SK-N-SH (cell line): ENCODE results near the gene TRIM44. TPM values are rescaled to one million over a fixed set of nuclear protein-coding genes. Genes with fewer than 3 reads are reported as not detected.

Source experiments
- CTCF ChIA-PET: fragments of 300-600, 350-600 bp; formaldehyde crosslinking; extraction: SDS; loops from one replicate; lab custom pipeline; 2021; lab: Yijun Ruan, JAX
- POLR2A ChIA-PET: fragments of 350-600 bp; sonication (Branson Sonifier 250); formaldehyde crosslinking; extraction: SDS; loops from one replicate; lab custom pipeline; 2020; ENCODE audit warnings: antibody characterized with exemption, inconsistent platforms; lab: Yijun Ruan, JAX
- DNase-seq: peaks from one replicate; pipeline ENCODE4 v3.0.0; 2012
- H2AFZ ChIP-seq: fragments of 200-600 bp; sonication (generic); 2 replicates; pipeline ENCODE4 v1.8.1; 2016; ENCODE audit warnings: antibody characterized with exemption, mild to moderate bottlenecking, low read depth
- H3F3A ChIP-seq: fragments of 200-600 bp; sonication (generic); replicated peaks from 2 replicates; pipeline ENCODE3; 2016; ENCODE audit warnings: antibody characterized with exemption, mild to moderate bottlenecking; ENCODE audit not compliant: insufficient read depth
- H3K27ac ChIP-seq, 2 experiments: fragments of 200-500 bp in 1 of 2; fragments of 200-600 bp in 1 of 2; sonication (Bioruptor generic) in 1 of 2; sonication (generic), shearing (Covaris generic) in 1 of 2; 2 replicates each; pipeline versions ENCODE4 v1.5.1 to v1.6.1; 2014 to 2016; ENCODE audit warnings: low read depth in 2 of 2, inconsistent platforms in 1 of 2, low read length in 1 of 2, mild to moderate bottlenecking in 1 of 2, mixed read lengths in 1 of 2
- H3K27me3 ChIP-seq: fragments of 200-600 bp; sonication (generic), shearing (Covaris generic); 2 replicates; pipeline ENCODE4 v1.6.1; 2016; ENCODE audit warnings: mixed run types; ENCODE audit not compliant: insufficient read depth
- H3K36me3 ChIP-seq, 2 experiments: fragments of 200-500 bp in 1 of 2; fragments of 200-600 bp in 1 of 2; sonication (Bioruptor generic) in 1 of 2; sonication (generic) in 1 of 2; replicated peaks in 1 of 2; 2 replicates each; pipeline versions ENCODE3 to v1.5.1; 2014 to 2016; ENCODE audit warnings: low read length in 1 of 2, mild to moderate bottlenecking in 1 of 2; ENCODE audit not compliant: insufficient read depth in 2 of 2, control insufficient read depth in 1 of 2
- H3K4me1 ChIP-seq, 2 experiments: fragments of 200-500 bp in 1 of 2; fragments of 200-600 bp in 1 of 2; sonication (Bioruptor generic) in 1 of 2; sonication (generic), shearing (Covaris generic) in 1 of 2; 2 replicates each; pipeline versions ENCODE4 v1.5.1 to v1.6.1; 2014 to 2016; ENCODE audit warnings: low read depth in 1 of 2, low read length in 1 of 2, mixed run types in 1 of 2; ENCODE audit not compliant: insufficient read depth in 2 of 2, control insufficient read depth in 1 of 2
- H3K4me2 ChIP-seq: fragments of 200-600 bp; sonication (generic), shearing (Covaris generic); 2 replicates; pipeline ENCODE4 v1.6.1; 2017; ENCODE audit warnings: mixed run types
- H3K4me3 ChIP-seq, 2 experiments: fragments of 200-500 bp in 1 of 2; fragments of 200-600 bp in 1 of 2; sonication (Bioruptor generic) in 1 of 2; sonication (generic), shearing (Covaris generic) in 1 of 2; 2 replicates each; pipeline versions ENCODE4 v1.5.1 to v1.8.1; 2014 to 2016; ENCODE audit warnings: low read depth in 2 of 2, inconsistent platforms in 1 of 2, low read length in 1 of 2, mild to moderate bottlenecking in 1 of 2, mixed read lengths in 1 of 2, moderate library complexity in 1 of 2
- H3K79me2 ChIP-seq: fragments of 200-600 bp; sonication (generic); 2 replicates; pipeline ENCODE4 v1.8.1; 2017; ENCODE audit warnings: mild to moderate bottlenecking; ENCODE audit not compliant: insufficient read depth
- H3K9ac ChIP-seq: fragments of 200-600 bp; sonication (generic); 2 replicates; pipeline ENCODE4 v1.6.1; 2017; ENCODE audit warnings: mixed run types
- H3K9me2 ChIP-seq: fragments of 200-600 bp; sonication (generic); 2 replicates; pipeline ENCODE4 v1.6.1; 2017; ENCODE audit warnings: mixed run types
- H3K9me3 ChIP-seq: fragments of 200-600 bp; sonication (generic); 2 replicates; pipeline ENCODE4 v1.6.1; 2017; ENCODE audit warnings: mixed run types, mild to moderate bottlenecking, moderate library complexity
- H4K20me1 ChIP-seq: fragments of 200-600 bp; sonication (generic); 2 replicates; pipeline ENCODE4 v1.6.1; 2017; ENCODE audit warnings: mild to moderate bottlenecking, mixed run types; ENCODE audit not compliant: insufficient read depth
- ELF1 ChIP-seq: IDR thresholded peaks from 2 replicates; pipeline ENCODE4 v1.4.0; 2012
- FOSL2 ChIP-seq: IDR thresholded peaks from 2 replicates; pipeline ENCODE4 v1.4.0; 2012; ENCODE audit warnings: low read depth, mild to moderate bottlenecking, moderate library complexity, borderline replicate concordance
- FOXM1 ChIP-seq: IDR thresholded peaks from 2 replicates; pipeline ENCODE4 v1.4.0; 2012; ENCODE audit warnings: low read depth, mild to moderate bottlenecking
- GABPA ChIP-seq: IDR thresholded peaks from 2 replicates; pipeline ENCODE4 v1.4.0; 2012; ENCODE audit warnings: low read depth, mild to moderate bottlenecking
- MXI1 ChIP-seq: IDR thresholded peaks from 2 replicates; pipeline ENCODE4 v1.6.1; 2012; ENCODE audit warnings: mild to moderate bottlenecking, low read depth, low read length, improper control_type of control experiment
- POLR2AphosphoS5 ChIP-seq: IDR thresholded peaks from 2 replicates; pipeline ENCODE4 v1.6.1; 2012; ENCODE audit warnings: low read depth, low read length
- RAD21 ChIP-seq: IDR thresholded peaks from 2 replicates; pipeline ENCODE4 v1.6.1; 2012; ENCODE audit warnings: mild to moderate bottlenecking, low read length
- SMC3 ChIP-seq: IDR thresholded peaks from 2 replicates; pipeline ENCODE4 v1.6.1; 2012; ENCODE audit warnings: low read depth, low read length, improper control_type of control experiment
- TAF1 ChIP-seq: IDR thresholded peaks from 2 replicates; pipeline ENCODE4 v1.6.1; 2012; ENCODE audit warnings: low read depth, mild to moderate bottlenecking, low read length, moderate library complexity, borderline replicate concordance
- TCF12 ChIP-seq: IDR thresholded peaks from 2 replicates; pipeline ENCODE4 v1.4.0; 2012
- USF1 ChIP-seq: IDR thresholded peaks from 2 replicates; pipeline ENCODE4 v1.4.0; 2012; ENCODE audit warnings: low read depth, borderline replicate concordance
- WGBS: methylation state at CpG from one replicate; pipeline ENCODE4 v1.1.6; 2017; ENCODE audit warnings: low lambda C conversion rate; 5-methylcytosine and 5-hydroxymethylcytosine counted together
- polyA plus RNA-seq, 3 experiments: library from polyadenylated mRNA; depleted of rRNA; stranded (reverse); fragments of >200 nt; gene quantifications; 2 replicates each; pipeline ENCODE4 v1.2.3, GENCODE V29; 2012
- TF ChIP-seq, protein P1 (sequence below): fragments of 200-600 bp; sonication (generic); IDR thresholded peaks from 2 replicates; pipeline ENCODE4 v1.6.1; 2017; ENCODE audit warnings: antibody characterized with exemption, mild to moderate bottlenecking, moderate library complexity
- TF ChIP-seq, protein P2 (sequence below): IDR thresholded peaks from 2 replicates; pipeline ENCODE4 v1.4.0; 2012; ENCODE audit warnings: low read depth

The TRIM44 gene
- polyA plus RNA-seq, 1 of the 3 experiments (the other 2 are of a cell fraction) = 34.1 TPM

- POLR2A ChIA-PET = no interaction called here
- H3K9me2 ChIP-seq = no peaks in the 10 kb centered on the region
- H4K20me1 ChIP-seq = no peaks in the 10 kb centered on the region
- WGBS = 12% methylated on average over 14 of the region's 57 CpGs
- H3K36me3 ChIP-seq = peaks cover 2 to 8% of the 10 kb centered on the region in 2 experiments
- peak within 1 kb of the TSS; percentile 71 for H3K4me3 ChIP-seq
- peak within 1 kb of the TSS; percentile 73 to 94 for H3K27ac ChIP-seq
- CTCF ChIA-PET = interaction anchor here (0.7 to 3.8 kb wide), 15 partner anchors 12 to 649 kb away, joined by 3 to 34 read pairs (median 3); no protein-coding TSS in a partner anchor
- peak within 1 kb of the TSS; percentile 81 for H3K9ac ChIP-seq
- no peaks in the 10 kb centered on the region for H3K27me3 ChIP-seq
- TF ChIP-seq TAF1 (0 out of 2 replicates have a peak, but pooled peaks have one; percentile 7), FOXM1 (0 out of 2 replicates have a peak, but pooled peaks have one; percentile 54), TCF12 (peak; percentile 35; the same call in 1 of the 2 replicates), ELF1 (no peak), RAD21 (peak; percentile 1; the same call in 1 of the 2 replicates), GABPA (peak; percentile 54), USF1 (peak; percentile 70; the same call in 1 of the 2 replicates), FOSL2 (peak; percentile 39; the same call in 1 of the 2 replicates), MXI1 (peak; percentile 26; the same call in 1 of the 2 replicates), SMC3 (no peak), POLR2AphosphoS5 (0 out of 2 replicates have a peak, but pooled peaks have one; percentile 12)
- TF ChIP-seq, protein P1, sequence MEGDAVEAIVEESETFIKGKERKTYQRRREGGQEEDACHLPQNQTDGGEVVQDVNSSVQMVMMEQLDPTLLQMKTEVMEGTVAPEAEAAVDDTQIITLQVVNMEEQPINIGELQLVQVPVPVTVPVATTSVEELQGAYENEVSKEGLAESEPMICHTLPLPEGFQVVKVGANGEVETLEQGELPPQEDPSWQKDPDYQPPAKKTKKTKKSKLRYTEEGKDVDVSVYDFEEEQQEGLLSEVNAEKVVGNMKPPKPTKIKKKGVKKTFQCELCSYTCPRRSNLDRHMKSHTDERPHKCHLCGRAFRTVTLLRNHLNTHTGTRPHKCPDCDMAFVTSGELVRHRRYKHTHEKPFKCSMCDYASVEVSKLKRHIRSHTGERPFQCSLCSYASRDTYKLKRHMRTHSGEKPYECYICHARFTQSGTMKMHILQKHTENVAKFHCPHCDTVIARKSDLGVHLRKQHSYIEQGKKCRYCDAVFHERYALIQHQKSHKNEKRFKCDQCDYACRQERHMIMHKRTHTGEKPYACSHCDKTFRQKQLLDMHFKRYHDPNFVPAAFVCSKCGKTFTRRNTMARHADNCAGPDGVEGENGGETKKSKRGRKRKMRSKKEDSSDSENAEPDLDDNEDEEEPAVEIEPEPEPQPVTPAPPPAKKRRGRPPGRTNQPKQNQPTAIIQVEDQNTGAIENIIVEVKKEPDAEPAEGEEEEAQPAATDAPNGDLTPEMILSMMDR = no peak
- TF ChIP-seq, protein P2, sequence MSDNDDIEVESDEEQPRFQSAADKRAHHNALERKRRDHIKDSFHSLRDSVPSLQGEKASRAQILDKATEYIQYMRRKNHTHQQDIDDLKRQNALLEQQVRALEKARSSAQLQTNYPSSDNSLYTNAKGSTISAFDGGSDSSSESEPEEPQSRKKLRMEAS = peak; percentile 97
- peaks cover 37% of the 10 kb centered on the region for H3F3A ChIP-seq
- H3K4me1 ChIP-seq = peaks cover 26 to 51% of the 10 kb centered on the region in 2 experiments
- peak within 1 kb of the TSS; percentile 90 for H3K4me2 ChIP-seq
- H2AFZ ChIP-seq = 0 out of 2 replicates have a peak within 1 kb of the TSS, but pooled peaks have one; percentile 9
- H3K9me3 ChIP-seq = no peaks in the 10 kb centered on the region
- DNase-seq = peak; percentile 96
- peaks cover 40% of the 10 kb centered on the region for H3K79me2 ChIP-seq
Observed at GRCh38 chr11:35617687-35618496, 44.7 kb upstream of the TRIM44 start, which contains the start of gene FJX1. Gene FJX1, plus strand, starts transcription at chr11:35618460. Its CDS starts 177 bp downstream, at chr11:35618637.
